ENCODE results near the gene DPYSL4. TPM values are rescaled to one million over a fixed set of nuclear protein-coding genes. Genes with fewer than 3 reads are reported as not detected.

DPYSL4 gene
- total RNA-seq, 1 experiment from 2014 or later: 26.3 TPM

DNA sequence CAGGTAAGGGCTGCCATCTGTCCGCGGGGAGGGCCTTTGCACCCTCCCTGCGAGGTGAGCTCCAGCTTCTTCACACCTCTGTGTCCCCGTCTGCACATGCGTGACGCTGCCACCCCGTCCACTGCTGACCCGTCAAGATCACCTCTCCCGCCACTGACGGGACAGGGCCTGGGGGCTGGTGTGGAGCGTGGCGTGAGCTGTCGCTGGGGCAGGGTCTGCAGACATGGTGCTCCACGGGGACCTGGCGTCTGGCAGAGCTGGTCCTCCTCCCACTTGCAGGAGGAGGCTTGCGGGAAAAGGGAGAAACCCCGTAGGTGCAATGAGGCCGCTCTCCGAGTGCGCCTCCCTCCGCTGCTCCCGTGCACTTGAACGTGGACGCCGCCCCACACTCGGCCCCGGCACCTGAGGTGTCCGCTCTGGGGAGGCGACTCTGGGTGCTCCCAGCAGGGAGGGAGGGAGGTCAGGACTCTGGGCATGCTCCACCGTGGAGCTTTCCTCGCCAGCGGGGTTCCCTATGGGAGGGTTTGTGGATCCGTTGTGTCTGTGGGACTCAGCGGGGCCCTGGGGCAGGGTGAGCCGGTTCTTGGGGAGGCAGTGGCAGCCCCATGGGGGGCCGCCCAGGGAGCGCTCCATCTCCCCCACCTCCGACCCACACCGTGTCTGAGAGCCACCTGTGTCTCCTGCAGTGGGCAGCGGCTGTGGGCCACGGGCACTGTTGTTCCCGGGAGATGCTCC is 17.6 kb upstream of the DPYSL4 start:
- Histone ChIP-seq H3K14ac (ENCODE audit: insufficient read depth, low read length) (no peak overlapping the region; the same call in 1 of the 2 replicates), H3K79me2 (ENCODE audit: insufficient read depth, low read length) (no peaks in the 10 kb centered on the region), H3K27ac (ENCODE audit: insufficient read length, low read depth, low read length) (no peak overlapping the region), H2BK12ac (ENCODE audit: insufficient read length, low read depth, low read length) (no peak overlapping the region), H2BK120ac (ENCODE audit: low read depth, low read length, poor library complexity, severe bottlenecking) (no peak overlapping the region), H3K4ac (ENCODE audit: low read depth, low read length) (no peak overlapping the region), H2BK5ac (ENCODE audit: insufficient read length, low read length) (no peak overlapping the region), H3K79me1 (ENCODE audit: insufficient read depth, low read depth, low read length, poor library complexity, severe bottlenecking) (no peaks in the 10 kb centered on the region), H2BK15ac (ENCODE audit: low read depth, low read length) (no peak overlapping the region), H3K23ac (ENCODE audit: insufficient read length, low read depth, low read length) (no peak overlapping the region), H3K56ac (ENCODE audit: insufficient read length, low read depth, low read length) (no peak overlapping the region), H3K27me3 (ENCODE audit: insufficient read depth, low read length) (no peaks in the 10 kb centered on the region), H3K4me1 (ENCODE audit: insufficient read depth, low read length) (no peaks in the 10 kb centered on the region), H3K18ac (ENCODE audit: insufficient read length, low read depth, low read length) (no peak overlapping the region), H4K91ac (ENCODE audit: insufficient read length, low read depth, low read length) (no peak overlapping the region), H2BK20ac (ENCODE audit: low read depth, low read length, poor library complexity, severe bottlenecking) (no peak overlapping the region), H3T11ph (ENCODE audit: low read length) (no peak overlapping the region), H3K4me2 (ENCODE audit: insufficient read depth, insufficient read length, low read length) (no peak overlapping the region), H4K5ac (ENCODE audit: insufficient read length, low read depth, low read length) (no peak overlapping the region), H3K9me3 (ENCODE audit: control insufficient read depth, low read depth, low read length) (no peaks in the 10 kb centered on the region), H4K20me1 (ENCODE audit: control insufficient read depth, insufficient read depth, insufficient read length) (no peaks in the 10 kb centered on the region), H4K8ac (replicated peaks; ENCODE audit: insufficient read length, low read depth, low read length) (no peak overlapping the region), H2AFZ (ENCODE audit: low read length) (no peak overlapping the region), H3K9ac (ENCODE audit: extremely low read depth, insufficient read length, low read length) (no peak overlapping the region), H3K23me2 (ENCODE audit: insufficient read length, low read depth, low read length, poor library complexity, severe bottlenecking) (no peaks in the 10 kb centered on the region), H2AK5ac (ENCODE audit: insufficient read length, low read length) (no peak overlapping the region)
- TF ChIP-seq, protein P1, sequence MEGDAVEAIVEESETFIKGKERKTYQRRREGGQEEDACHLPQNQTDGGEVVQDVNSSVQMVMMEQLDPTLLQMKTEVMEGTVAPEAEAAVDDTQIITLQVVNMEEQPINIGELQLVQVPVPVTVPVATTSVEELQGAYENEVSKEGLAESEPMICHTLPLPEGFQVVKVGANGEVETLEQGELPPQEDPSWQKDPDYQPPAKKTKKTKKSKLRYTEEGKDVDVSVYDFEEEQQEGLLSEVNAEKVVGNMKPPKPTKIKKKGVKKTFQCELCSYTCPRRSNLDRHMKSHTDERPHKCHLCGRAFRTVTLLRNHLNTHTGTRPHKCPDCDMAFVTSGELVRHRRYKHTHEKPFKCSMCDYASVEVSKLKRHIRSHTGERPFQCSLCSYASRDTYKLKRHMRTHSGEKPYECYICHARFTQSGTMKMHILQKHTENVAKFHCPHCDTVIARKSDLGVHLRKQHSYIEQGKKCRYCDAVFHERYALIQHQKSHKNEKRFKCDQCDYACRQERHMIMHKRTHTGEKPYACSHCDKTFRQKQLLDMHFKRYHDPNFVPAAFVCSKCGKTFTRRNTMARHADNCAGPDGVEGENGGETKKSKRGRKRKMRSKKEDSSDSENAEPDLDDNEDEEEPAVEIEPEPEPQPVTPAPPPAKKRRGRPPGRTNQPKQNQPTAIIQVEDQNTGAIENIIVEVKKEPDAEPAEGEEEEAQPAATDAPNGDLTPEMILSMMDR (conservative IDR thresholded peaks at IDR 0.05): no peak
- Mint-ChIP-seq H3K36me3 (ENCODE audit: insufficient read depth in 1 of 3, low read depth in 3 of 3) (peaks cover 5 to 6% (median 5%) of the 10 kb centered on the region in 3 experiments; a peak in 5 of 7 replicates), H3K9me3 (peaks cover 6 to 13% of the 10 kb centered on the region in 2 experiments), H3K27me3 (ENCODE audit: low read depth) (peaks cover 25% of the 10 kb centered on the region), H3K27ac (no peak overlapping the region), H3K4me3 (no peak overlapping the region), H3K4me1 (peaks cover 5 to 12% of the 10 kb centered on the region in 2 experiments)
- WGBS (ENCODE audit: extremely low coverage, insufficient read length, low lambda C conversion rate): no CpG with 5 or more reads among the region's 42 CpGs
- DNase-seq: no peak

All from H9 (cell line).